Parathyroid adenoma (tissue), 2 donors: ENCODE measurements around the gene ITGB5.

Source experiments
- H2AFZ ChIP-seq: fragments of 300-600 bp; sonication (generic); one replicate; pipeline ENCODE4 v1.7.0; 2017; ENCODE audit warnings: antibody characterized with exemption, mild to moderate bottlenecking
- H3K27ac ChIP-seq: fragments of 300-600 bp; sonication (generic); one replicate; pipeline ENCODE4 v1.7.0; 2017
- H3K27me3 ChIP-seq: fragments of 300-600 bp; sonication (generic); one replicate; pipeline ENCODE4 v1.7.0; 2017; ENCODE audit warnings: low read length; ENCODE audit not compliant: control insufficient read depth, insufficient read depth
- H3K36me3 ChIP-seq: fragments of 300-600 bp; sonication (generic); one replicate; pipeline ENCODE4 v1.7.0; 2017; ENCODE audit warnings: low read length; ENCODE audit not compliant: control insufficient read depth, insufficient read depth
- H3K4me1 ChIP-seq: fragments of 300-600 bp; sonication (generic); one replicate; pipeline ENCODE4 v1.7.0; 2017; ENCODE audit warnings: control low read depth
- H3K4me2 ChIP-seq: fragments of 300-600 bp; sonication (generic); one replicate; pipeline ENCODE4 v1.7.0; 2017; ENCODE audit warnings: low read length
- H3K4me3 ChIP-seq: fragments of 300-600 bp; sonication (generic); one replicate; pipeline ENCODE4 v1.7.0; 2017; ENCODE audit warnings: low read depth, low read length
- H3K79me2 ChIP-seq: fragments of 300-600 bp; sonication (generic); one replicate; pipeline ENCODE4 v1.7.0; 2017; ENCODE audit warnings: control low read depth
- H3K9ac ChIP-seq: fragments of 300-600 bp; sonication (generic); one replicate; pipeline ENCODE4 v1.7.0; 2017; ENCODE audit warnings: mild to moderate bottlenecking
- H3K9me3 ChIP-seq: fragments of 300-600 bp; sonication (generic); one replicate; pipeline ENCODE4 v1.7.0; 2017; ENCODE audit warnings: low read length; ENCODE audit not compliant: control insufficient read depth
- CTCF ChIP-seq: fragments of 300-600 bp; sonication (generic); IDR thresholded peaks from one replicate; pipeline ENCODE4 v1.7.0; 2017; ENCODE audit warnings: antibody characterized with exemption, mild to moderate bottlenecking
- donor health status: primary hyperparathyroidism.

Gene ITGB5

GRCh38 chr3:124817079-124817478, 70.1 kb downstream of the ITGB5 start:
- Histone ChIP-seq H3K27ac (no peak overlapping the region), H3K4me2 (no peak overlapping the region), H3K36me3 (no peaks in the 10 kb centered on the region), H3K9me3 (no peaks in the 10 kb centered on the region), H2AFZ (no peak overlapping the region), H3K4me3 (no peak overlapping the region), H3K79me2 (no peaks in the 10 kb centered on the region), H3K4me1 (peaks cover 16% of the 10 kb centered on the region), H3K27me3 (no peaks in the 10 kb centered on the region), H3K9ac (no peak overlapping the region)
- no peak for TF ChIP-seq CTCF

- H3K27me3 ChIP-seq, result no peaks in the 10 kb centered on the region
- no peak overlapping the region for H3K4me3 ChIP-seq
- H3K4me2 ChIP-seq, result no peak overlapping the region
- no peak overlapping the region for H2AFZ ChIP-seq
- no peaks in the 10 kb centered on the region for H3K9me3 ChIP-seq
- no peaks in the 10 kb centered on the region for H3K79me2 ChIP-seq
- no peaks in the 10 kb centered on the region for H3K36me3 ChIP-seq
- H3K27ac ChIP-seq, result no peak overlapping the region
- H3K4me1 ChIP-seq, result peaks cover 16% of the 10 kb centered on the region
- no peak for TF ChIP-seq CTCF
- H3K9ac ChIP-seq, result no peak overlapping the region
Observed at GRCh38 chr3:124816206-124816605, 71.0 kb downstream of the ITGB5 start.

- no peak for TF ChIP-seq CTCF
- Histone ChIP-seq H3K4me1 (peaks cover 16% of the 10 kb centered on the region), H3K36me3 (no peaks in the 10 kb centered on the region), H3K4me3 (no peak overlapping the region), H3K9ac (no peak overlapping the region), H3K27me3 (no peaks in the 10 kb centered on the region), H2AFZ (no peak overlapping the region), H3K9me3 (no peaks in the 10 kb centered on the region), H3K79me2 (no peaks in the 10 kb centered on the region), H3K27ac (no peak overlapping the region), H3K4me2 (no peak overlapping the region)
Observed at GRCh38 chr3:124815781-124816180, 71.4 kb downstream of the ITGB5 start.

GRCh38 chr3:124814620-124815421, 72.3 kb downstream of the ITGB5 start:
- Histone ChIP-seq H2AFZ (no peak overlapping the region), H3K4me3 (no peak overlapping the region), H3K27me3 (no peaks in the 10 kb centered on the region), H3K4me2 (no peak overlapping the region), H3K27ac (no peak overlapping the region), H3K79me2 (no peaks in the 10 kb centered on the region), H3K9me3 (no peaks in the 10 kb centered on the region), H3K36me3 (no peaks in the 10 kb centered on the region), H3K4me1 (peaks cover 18% of the 10 kb centered on the region), H3K9ac (no peak overlapping the region)
- no peak for TF ChIP-seq CTCF

GRCh38 chr3:124813541-124813940, 73.6 kb downstream of the ITGB5 start:
- TF ChIP-seq CTCF, result no peak
- Histone ChIP-seq H3K4me2 (no peak overlapping the region), H3K4me1 (peaks cover 26% of the 10 kb centered on the region), H3K36me3 (no peaks in the 10 kb centered on the region), H3K9me3 (no peaks in the 10 kb centered on the region), H3K27ac (peak overlapping the region; percentile 40), H3K9ac (no peak overlapping the region), H2AFZ (no peak overlapping the region), H3K27me3 (no peaks in the 10 kb centered on the region), H3K4me3 (no peak overlapping the region), H3K79me2 (no peaks in the 10 kb centered on the region)
